KMS-11 (cell line): ENCODE data around the gene EXOSC9.

Source experiments
- H2AFZ ChIP-seq: fragments of 200-600 bp; sonication (generic); 2 replicates; pipeline ENCODE4 v1.6.1; 2016; ENCODE audit warnings: antibody characterized with exemption, mixed run types, low read depth
- H3K27ac ChIP-seq: fragments of 200-600 bp; sonication (generic); 2 replicates; pipeline ENCODE4 v1.6.1; 2016; ENCODE audit warnings: mild to moderate bottlenecking, mixed run types
- H3K27me3 ChIP-seq: fragments of 200-600 bp; sonication (generic); 2 replicates; pipeline ENCODE4 v1.6.1; 2017; ENCODE audit warnings: mild to moderate bottlenecking, low read depth, mixed run types, moderate library complexity; ENCODE audit not compliant: insufficient read depth
- H3K36me3 ChIP-seq: fragments of 200-600 bp; sonication (generic); 2 replicates; pipeline ENCODE4 v1.6.1; 2017; ENCODE audit warnings: mild to moderate bottlenecking, mixed run types; ENCODE audit not compliant: insufficient read depth
- H3K4me1 ChIP-seq: fragments of 200-600 bp; sonication (generic); 2 replicates; pipeline ENCODE4 v1.6.1; 2016; ENCODE audit warnings: mild to moderate bottlenecking, low read depth, mixed run types; ENCODE audit not compliant: poor library complexity, severe bottlenecking
- H3K4me2 ChIP-seq: fragments of 200-600 bp; sonication (generic); 2 replicates; pipeline ENCODE4 v1.7.0; 2016; ENCODE audit warnings: mild to moderate bottlenecking, mixed run types
- H3K4me3 ChIP-seq: fragments of 200-600 bp; sonication (generic); IDR thresholded peaks from 2 replicates; pipeline ENCODE4 v1.6.1; 2017; ENCODE audit warnings: low read depth, low read length, mixed read lengths; ENCODE audit not compliant: insufficient read depth
- H3K79me2 ChIP-seq: fragments of 200-600 bp; sonication (generic); 2 replicates; pipeline ENCODE4 v1.6.1; 2016; ENCODE audit warnings: low read depth, mixed run types; ENCODE audit not compliant: insufficient read depth
- H3K9ac ChIP-seq: fragments of 200-600 bp; sonication (generic); 2 replicates; pipeline ENCODE4 v1.6.1; 2016; ENCODE audit warnings: mild to moderate bottlenecking, mixed run types
- H4K20me1 ChIP-seq: fragments of 200-600 bp; sonication (generic); 2 replicates; pipeline ENCODE4 v1.6.1; 2016; ENCODE audit warnings: mild to moderate bottlenecking, mixed run types; ENCODE audit not compliant: insufficient read depth
- TF ChIP-seq, protein P1 (sequence below): fragments of 200-600 bp; sonication (generic); conservative IDR thresholded peaks from 2 replicates; pipeline ENCODE4 v1.6.1; 2017; ENCODE audit warnings: low read depth, mild to moderate bottlenecking, antibody characterized with exemption, low read length, moderate library complexity, mixed read lengths

The EXOSC9 gene

DNA sequence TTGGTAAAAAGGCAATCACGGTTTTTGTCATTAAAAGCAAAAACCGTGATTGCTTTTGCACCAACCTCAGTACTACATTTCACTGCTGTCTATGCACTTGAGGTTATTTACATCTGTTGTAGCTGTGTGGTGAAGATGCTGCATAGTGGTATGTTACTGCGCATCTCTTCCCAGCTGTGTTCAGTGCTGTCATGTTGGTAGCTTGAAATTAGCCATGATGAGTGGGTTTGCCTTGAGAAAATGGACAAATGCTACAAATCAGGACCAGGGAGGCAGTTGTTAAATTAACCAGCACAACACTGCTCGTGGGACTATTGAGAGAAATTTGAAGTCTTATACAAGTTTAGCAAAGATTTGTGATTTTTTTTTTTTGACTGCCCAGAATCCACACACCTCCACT is 34.0 kb upstream of the EXOSC9 start:
- TF ChIP-seq, protein P1, sequence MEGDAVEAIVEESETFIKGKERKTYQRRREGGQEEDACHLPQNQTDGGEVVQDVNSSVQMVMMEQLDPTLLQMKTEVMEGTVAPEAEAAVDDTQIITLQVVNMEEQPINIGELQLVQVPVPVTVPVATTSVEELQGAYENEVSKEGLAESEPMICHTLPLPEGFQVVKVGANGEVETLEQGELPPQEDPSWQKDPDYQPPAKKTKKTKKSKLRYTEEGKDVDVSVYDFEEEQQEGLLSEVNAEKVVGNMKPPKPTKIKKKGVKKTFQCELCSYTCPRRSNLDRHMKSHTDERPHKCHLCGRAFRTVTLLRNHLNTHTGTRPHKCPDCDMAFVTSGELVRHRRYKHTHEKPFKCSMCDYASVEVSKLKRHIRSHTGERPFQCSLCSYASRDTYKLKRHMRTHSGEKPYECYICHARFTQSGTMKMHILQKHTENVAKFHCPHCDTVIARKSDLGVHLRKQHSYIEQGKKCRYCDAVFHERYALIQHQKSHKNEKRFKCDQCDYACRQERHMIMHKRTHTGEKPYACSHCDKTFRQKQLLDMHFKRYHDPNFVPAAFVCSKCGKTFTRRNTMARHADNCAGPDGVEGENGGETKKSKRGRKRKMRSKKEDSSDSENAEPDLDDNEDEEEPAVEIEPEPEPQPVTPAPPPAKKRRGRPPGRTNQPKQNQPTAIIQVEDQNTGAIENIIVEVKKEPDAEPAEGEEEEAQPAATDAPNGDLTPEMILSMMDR = no peak
- no peak overlapping the region for H2AFZ ChIP-seq
- H3K9ac ChIP-seq = no peak overlapping the region
- H3K27ac ChIP-seq = no peak overlapping the region
- no peaks in the 10 kb centered on the region for H3K4me1 ChIP-seq
- H3K79me2 ChIP-seq = no peaks in the 10 kb centered on the region
- H3K4me3 ChIP-seq = no peak overlapping the region
- no peak overlapping the region for H3K4me2 ChIP-seq
- H4K20me1 ChIP-seq = no peaks in the 10 kb centered on the region
- no peaks in the 10 kb centered on the region for H3K36me3 ChIP-seq
- no peaks in the 10 kb centered on the region for H3K27me3 ChIP-seq

DNA sequence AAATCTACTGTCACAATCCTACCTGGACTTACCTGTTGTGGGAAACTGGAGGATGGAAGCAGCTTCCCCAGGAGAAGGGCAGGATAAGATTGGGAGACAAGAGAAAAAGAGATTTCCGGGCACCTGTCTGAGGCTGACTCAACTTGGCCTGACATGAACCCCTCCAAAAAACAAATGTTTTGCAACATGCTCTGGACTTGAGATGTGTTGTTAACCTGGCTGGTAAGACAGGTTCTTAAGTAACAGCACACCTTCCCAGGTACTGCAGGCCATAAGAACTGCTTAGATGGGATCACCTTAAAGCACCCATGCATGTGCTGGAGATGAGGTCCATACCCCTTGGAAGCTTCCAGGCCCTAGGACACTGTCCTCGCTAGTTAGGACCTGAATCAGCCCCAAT is 31.8 kb upstream of the EXOSC9 start:
- Histone ChIP-seq H3K9ac (no peak overlapping the region), H4K20me1 (no peaks in the 10 kb centered on the region), H3K4me3 (no peak overlapping the region), H3K27ac (no peak overlapping the region), H2AFZ (no peak overlapping the region), H3K4me2 (no peak overlapping the region), H3K4me1 (no peaks in the 10 kb centered on the region), H3K36me3 (no peaks in the 10 kb centered on the region), H3K27me3 (no peaks in the 10 kb centered on the region), H3K79me2 (no peaks in the 10 kb centered on the region)
- TF ChIP-seq, protein P1 = no peak

DNA sequence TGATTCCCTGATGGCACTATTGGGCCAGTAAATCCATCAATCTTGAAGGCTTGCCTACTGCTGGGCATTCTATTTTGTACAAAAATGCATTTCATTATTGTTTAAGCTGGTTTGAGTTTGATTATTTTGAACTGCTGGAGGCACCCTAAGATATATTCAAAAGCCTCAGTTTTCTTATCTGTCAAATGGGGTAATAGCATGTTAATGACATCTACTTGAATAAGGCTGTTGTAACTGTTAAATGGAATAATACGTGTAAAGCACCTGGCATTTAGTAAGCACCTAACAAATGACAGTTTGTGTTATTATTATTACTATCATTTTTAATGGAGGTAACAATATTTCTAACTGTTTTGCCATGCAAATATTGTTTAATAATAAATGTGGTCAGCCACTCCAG is 29.3 kb upstream of the EXOSC9 start:
- no peak overlapping the region for H3K4me2 ChIP-seq
- H3K9ac ChIP-seq = no peak overlapping the region
- no peak overlapping the region for H2AFZ ChIP-seq
- no peaks in the 10 kb centered on the region for H3K4me1 ChIP-seq
- no peaks in the 10 kb centered on the region for H3K79me2 ChIP-seq
- no peak overlapping the region for H3K4me3 ChIP-seq
- H4K20me1 ChIP-seq = no peaks in the 10 kb centered on the region
- H3K27me3 ChIP-seq = no peaks in the 10 kb centered on the region
- no peak overlapping the region for H3K27ac ChIP-seq
- H3K36me3 ChIP-seq = no peaks in the 10 kb centered on the region
- TF ChIP-seq, protein P1 = no peak

DNA sequence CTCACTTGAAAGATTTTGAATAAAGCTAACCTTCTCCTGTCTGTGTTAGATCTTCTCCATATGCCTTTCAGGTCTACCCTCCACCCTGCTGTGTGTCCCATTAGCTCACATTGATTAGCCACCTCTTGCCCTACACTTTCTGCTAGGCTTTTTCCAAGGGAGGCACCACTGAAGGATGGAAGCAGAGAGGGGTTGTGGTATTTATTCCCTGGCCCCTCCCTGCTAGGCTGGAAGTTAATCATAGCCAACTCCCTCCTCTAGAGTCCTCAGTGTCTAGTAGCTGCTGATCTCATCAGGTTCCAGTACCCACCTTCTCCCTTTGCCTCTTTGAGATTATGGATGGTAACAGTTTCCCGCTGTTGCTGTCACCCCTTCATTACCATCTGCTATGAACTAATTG is 27.2 kb upstream of the EXOSC9 start:
- TF ChIP-seq, protein P1 = no peak

More for the DNA sequence above, 27.2 kb upstream of the EXOSC9 start:
- Histone ChIP-seq H2AFZ (no peak overlapping the region), H3K36me3 (no peaks in the 10 kb centered on the region), H3K27me3 (no peaks in the 10 kb centered on the region), H3K4me3 (no peak overlapping the region), H3K79me2 (no peaks in the 10 kb centered on the region), H3K9ac (no peak overlapping the region), H3K27ac (no peak overlapping the region), H3K4me1 (no peaks in the 10 kb centered on the region), H3K4me2 (no peak overlapping the region), H4K20me1 (no peaks in the 10 kb centered on the region)
